GM12878 (cell line): ENCODE results near the gene USP28. TPM values are rescaled to one million over a fixed set of nuclear protein-coding genes. Genes with fewer than 3 reads are reported as not detected.

ENCODE experiments used
- ATAC-seq: fragments of 200-7000 bp; cut with Tn5 transposase; 3 replicates; pipeline ENCODE4 v1.9.1; 2020; ENCODE audit warnings: mild to moderate bottlenecking, moderate library complexity
- BruUV-seq: library from RNA; stranded (reverse); fragments of 400-500 nt; replicated peaks from 2 replicates; lab custom pipeline; 2021; lab: Mats Ljungman, UMichigan
- CTCF ChIA-PET: fragments of 300-600 bp; sonication (Branson Sonifier 250); formaldehyde crosslinking; extraction: SDS; loops from one replicate; lab custom pipeline; 2021; ENCODE audit warnings: inconsistent platforms; lab: Yijun Ruan, JAX
- POLR2A ChIA-PET: fragments of 350-600 bp; formaldehyde crosslinking; extraction: SDS; loops from one replicate; lab custom pipeline; 2021; ENCODE audit warnings: inconsistent platforms; lab: Charles Lee
- RAD21 ChIA-PET: fragments of 300-600 bp; sonication (Branson Sonifier 250); formaldehyde crosslinking; loops from one replicate; lab custom pipeline; 2023; ENCODE audit warnings: antibody characterized with exemption; ENCODE audit not compliant: unreplicated experiment; lab: Charles Lee
- SMC1A ChIA-PET: fragments of 300-600 bp; sonication (Branson Sonifier 250); formaldehyde crosslinking; loops from one replicate; lab custom pipeline; 2023; ENCODE audit not compliant: unreplicated experiment, uncharacterized antibody; lab: Charles Lee
- DNase-seq: peaks from one replicate; pipeline ENCODE4 v3.0.0-alpha.2; 2011; ENCODE audit warnings: low read depth, low spot score
- FAIRE-seq: peaks from 3 replicates; lab custom pipeline; 2011; peaks lifted over from hg19 to GRCh38; lab: Jason Lieb, UNC
- H2AFZ ChIP-seq: 2 replicates; pipeline ENCODE4 v1.6.0; 2011; ENCODE audit warnings: low read depth, low read length, control low read depth; ENCODE audit not compliant: control insufficient read depth
- H3K27ac ChIP-seq: 2 replicates; pipeline ENCODE4 v1.5.1; 2011; ENCODE audit warnings: control low read depth; ENCODE audit not compliant: control insufficient read depth, insufficient read depth
- H3K27me3 ChIP-seq, 2 experiments: replicated peaks in 1 of 2; 2 replicates each; pipeline versions ENCODE4 v1.6.0 to v1.6.1; 2011; ENCODE audit warnings: low read length in 1 of 2; ENCODE audit not compliant: control insufficient read depth in 2 of 2, insufficient read depth in 2 of 2
- H3K36me3 ChIP-seq, 2 experiments: 2 replicates each; pipeline ENCODE4 v1.5.1; 2011; ENCODE audit warnings: low read length in 1 of 2; ENCODE audit not compliant: control insufficient read depth in 2 of 2, insufficient read depth in 2 of 2
- H3K4me1 ChIP-seq: 2 replicates; pipeline ENCODE4 v1.6.1; 2011; ENCODE audit warnings: mild to moderate bottlenecking, low read length, moderate library complexity, mixed read lengths; ENCODE audit not compliant: control insufficient read depth, insufficient read depth
- H3K4me2 ChIP-seq: 2 replicates; pipeline ENCODE4 v1.6.0; 2011; ENCODE audit warnings: control low read depth; ENCODE audit not compliant: control insufficient read depth, insufficient read depth
- H3K4me3 ChIP-seq: fragments of 200-600 bp; sonication (generic); 2 replicates; pipeline ENCODE4 v1.5.1; 2016
- H3K79me2 ChIP-seq: 2 replicates; pipeline ENCODE4 v1.6.0; 2011; ENCODE audit warnings: low read length; ENCODE audit not compliant: control insufficient read depth, insufficient read depth
- H3K9ac ChIP-seq: 2 replicates; pipeline ENCODE4 v1.8.0; 2011; ENCODE audit warnings: low read length, control low read depth, mixed read lengths; ENCODE audit not compliant: control insufficient read depth, insufficient read depth
- H3K9me3 ChIP-seq: replicated peaks from 3 replicates; pipeline ENCODE4 v1.5.1; 2011; ENCODE audit warnings: mild to moderate bottlenecking, low read length; ENCODE audit not compliant: control insufficient read depth, insufficient read depth
- H4K20me1 ChIP-seq: 2 replicates; pipeline ENCODE4 v1.6.0; 2011; ENCODE audit not compliant: control insufficient read depth, insufficient read depth
- BCLAF1 ChIP-seq: fragments of 450-650 bp; IDR thresholded peaks from 2 replicates; pipeline ENCODE4 v1.6.1; 2017; ENCODE audit warnings: antibody characterized with exemption, mild to moderate bottlenecking, moderate library complexity
- CHD1 ChIP-seq: IDR thresholded peaks from 2 replicates; pipeline ENCODE4 v1.6.1; 2012; ENCODE audit warnings: low read depth, low read length, improper control_type of control experiment
- CREM ChIP-seq: IDR thresholded peaks from 2 replicates; pipeline ENCODE4 v1.6.1; 2014; ENCODE audit warnings: antibody characterized with exemption, low read depth
- MXI1 ChIP-seq: fragments of 150-350 bp; IDR thresholded peaks from 2 replicates; pipeline ENCODE4 v1.6.1; 2011; ENCODE audit warnings: low read depth, mild to moderate bottlenecking, inconsistent platforms, low read length, improper control_type of control experiment
- PML ChIP-seq: IDR thresholded peaks from 2 replicates; pipeline ENCODE4 v1.6.1; 2012; ENCODE audit warnings: low read length, inconsistent platforms
- RFX5 ChIP-seq: IDR thresholded peaks from 2 replicates; pipeline ENCODE4 v1.6.1; 2011; ENCODE audit warnings: low read depth, low read length, improper control_type of control experiment
- SPI1 ChIP-seq: IDR thresholded peaks from 2 replicates; pipeline ENCODE4 v1.6.1; 2011; ENCODE audit warnings: low read depth, mild to moderate bottlenecking, low read length, moderate library complexity, borderline replicate concordance; ENCODE audit not compliant: insufficient read depth
- SRF ChIP-seq, 2 experiments: IDR thresholded peaks; 2 replicates each; pipeline ENCODE4 v1.6.1; 2011; ENCODE audit warnings: low read depth in 2 of 2, low read length in 2 of 2, mild to moderate bottlenecking in 1 of 2, moderate library complexity in 1 of 2
- TCF3 ChIP-seq: IDR thresholded peaks from 2 replicates; pipeline ENCODE4 v1.6.1; 2012; ENCODE audit warnings: low read depth, mild to moderate bottlenecking, low read length, borderline replicate concordance; ENCODE audit not compliant: insufficient read depth
- ZBTB4 ChIP-seq: fragments of 450-650 bp; formaldehyde crosslinking; IDR thresholded peaks from 2 replicates; pipeline ENCODE4 v1.4.0; 2022; ENCODE audit warnings: mild to moderate bottlenecking, moderate library complexity
- ZNF207 ChIP-seq: fragments of 450-650 bp; IDR thresholded peaks from 2 replicates; pipeline ENCODE4 v1.6.1; 2014; ENCODE audit warnings: antibody characterized with exemption, mild to moderate bottlenecking, borderline replicate concordance
- WGBS: methylation state at CpG from one replicate; pipeline ENCODE4 v1.1.6; 2016; ENCODE audit warnings: low lambda C conversion rate; ENCODE audit not compliant: insufficient replicate concordance, insufficient coverage; ENCODE audit errors: missing lambda C conversion rate; 5-methylcytosine and 5-hydroxymethylcytosine counted together
- in situ Hi-C: fragments of 300-500 bp; cut with MboI; formaldehyde crosslinking; loops from 9 replicates; pipeline ENCODE4 v1.14.3; 2018; ENCODE audit warnings: mixed read lengths
- intact Hi-C: fragments of 100-400 bp; cut with micrococcal nuclease; formaldehyde crosslinking; loops from one replicate; pipeline ENCODE4 v1.14.2; 2022; ENCODE audit not compliant: unreplicated experiment
- polyA plus RNA-seq, 11 experiments: library from polyadenylated mRNA; depleted of rRNA in 4 of 11; unstranded in 6 of 11; stranded (reverse) in 5 of 11; fragments of >200 nt; fragmentation: Nextera tagmentation in 4 of 11; fragmentation: Illumina TruSeq in 1 of 11; extraction: Ambion mirVana in 4 of 11; extraction: Trizol in 1 of 11; gene quantifications; 1 replicate in 1 of 11; 2 replicates in 10 of 11; pipeline versions ENCODE4 v1.2.1 to v1.2.3, GENCODE V29; 2011 to 2016; ENCODE audit warnings: inconsistent platforms in 2 of 11, missing spikeins in 2 of 11, low read depth in 1 of 11
- total RNA-seq, 4 experiments: library from RNA; depleted of rRNA in 3 of 4; stranded (reverse); fragments of >200 nt in 3 of 4; fragmentation: Illumina TruSeq in 1 of 4; extraction: Trizol in 1 of 4; gene quantifications; 2 replicates each; pipeline versions ENCODE4 v1.2.1 to v1.2.3, GENCODE V29; 2013 to 2021
- TF ChIP-seq, protein P1 (sequence below): IDR thresholded peaks from 2 replicates; pipeline ENCODE4 v1.6.1; 2011; ENCODE audit warnings: borderline replicate concordance, low read depth, mild to moderate bottlenecking, moderate library complexity, low read length; ENCODE audit not compliant: insufficient read depth, poor library complexity, severe bottlenecking
- TF ChIP-seq, protein P2 (sequence below): IDR thresholded peaks from 2 replicates; pipeline ENCODE4 v1.6.1; 2012; ENCODE audit warnings: low read depth, low read length, improper control_type of control experiment

The USP28 gene
- total and polyA plus RNA-seq, 10 of the 15 experiments (the other 5 are each of a cell fraction or from before 2014, with no cell fraction given), result 2.8 to 60.4 (median 24.1) TPM

- in situ Hi-C loops, result loop anchor here (5.0 kb wide), 1 partner anchor 367 kb away; no protein-coding TSS in a partner anchor
- intact Hi-C loops, result loop anchor here (1.0 kb wide), 1 partner anchor 366 kb away; no protein-coding TSS in a partner anchor
- TF ChIP-seq, protein P1, sequence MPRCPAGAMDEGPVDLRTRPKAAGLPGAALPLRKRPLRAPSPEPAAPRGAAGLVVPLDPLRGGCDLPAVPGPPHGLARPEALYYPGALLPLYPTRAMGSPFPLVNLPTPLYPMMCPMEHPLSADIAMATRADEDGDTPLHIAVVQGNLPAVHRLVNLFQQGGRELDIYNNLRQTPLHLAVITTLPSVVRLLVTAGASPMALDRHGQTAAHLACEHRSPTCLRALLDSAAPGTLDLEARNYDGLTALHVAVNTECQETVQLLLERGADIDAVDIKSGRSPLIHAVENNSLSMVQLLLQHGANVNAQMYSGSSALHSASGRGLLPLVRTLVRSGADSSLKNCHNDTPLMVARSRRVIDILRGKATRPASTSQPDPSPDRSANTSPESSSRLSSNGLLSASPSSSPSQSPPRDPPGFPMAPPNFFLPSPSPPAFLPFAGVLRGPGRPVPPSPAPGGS, result no peak
- TF ChIP-seq CREM (no peak), CHD1 (no peak), ZNF207 (no peak), BCLAF1 (no peak), PML (no peak), ZBTB4 (CRISPR knock-in tag) (no peak), SPI1 (no peak), TCF3 (no peak), MXI1 (no peak), SRF (IDR thresholded peaks at IDR 0.05; ENCODE audit: low read depth in 2 of 2, low read length in 2 of 2) (no peak), RFX5 (no peak)
- TF ChIP-seq, protein P2, sequence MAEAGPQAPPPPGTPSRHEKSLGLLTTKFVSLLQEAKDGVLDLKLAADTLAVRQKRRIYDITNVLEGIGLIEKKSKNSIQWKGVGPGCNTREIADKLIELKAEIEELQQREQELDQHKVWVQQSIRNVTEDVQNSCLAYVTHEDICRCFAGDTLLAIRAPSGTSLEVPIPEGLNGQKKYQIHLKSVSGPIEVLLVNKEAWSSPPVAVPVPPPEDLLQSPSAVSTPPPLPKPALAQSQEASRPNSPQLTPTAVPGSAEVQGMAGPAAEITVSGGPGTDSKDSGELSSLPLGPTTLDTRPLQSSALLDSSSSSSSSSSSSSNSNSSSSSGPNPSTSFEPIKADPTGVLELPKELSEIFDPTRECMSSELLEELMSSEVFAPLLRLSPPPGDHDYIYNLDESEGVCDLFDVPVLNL, result no peak
These were observed 20.2 kb upstream of the USP28 start for GRCh38 chr11:113895367-113896155.

More at GRCh38 chr11:113895367-113896155, 20.2 kb upstream of the USP28 start:
- Histone ChIP-seq H3K4me1 (peaks cover 10% of the 10 kb centered on the region), H3K4me3 (no peak overlapping the region), H2AFZ (no peak overlapping the region), H3K79me2 (no peaks in the 10 kb centered on the region), H4K20me1 (no peaks in the 10 kb centered on the region), H3K36me3 (no peaks in the 10 kb centered on the region), H3K27ac (no peak overlapping the region), H3K9me3 (no peaks in the 10 kb centered on the region), H3K4me2 (no peak overlapping the region), H3K27me3 (peaks cover 0 to 2% of the 10 kb centered on the region in 2 experiments; a peak in 1 of 4 replicates), H3K9ac (no peak overlapping the region)
- DNase-seq, result no peak
- RAD21 ChIA-PET, result interaction anchor here (1.0 to 2.2 kb wide), 4 partner anchors 9 to 369 kb away, joined by 3 to 17 read pairs (median 4); partner anchors contain the start of gene HTR3B
- SMC1A ChIA-PET, result interaction anchor here (0.9 to 4.0 kb wide), 6 partner anchors 9 to 366 kb away, joined by 3 to 40 read pairs (median 5); partner anchors contain the start of gene HTR3B
- no TSS peak for BruUV-seq
- CTCF ChIA-PET, result interaction anchor here (0.6 to 6.0 kb wide), 25 partner anchors 9 to 1050 kb away, joined by 3 to 120 read pairs (median 4); partner anchors contain the start of gene HTR3B
- WGBS, result 33% methylated on average over 10 of the region's 10 CpGs
- FAIRE-seq, result no peak
- peak; percentile 16; the same call in 2 of the 3 replicates for ATAC-seq
- POLR2A ChIA-PET, result interaction anchor here (0.6 kb wide), 1 partner anchor 21 kb away, joined by 5 read pairs; no protein-coding TSS in a partner anchor
